ENCODE measurements around the gene INSC. TPM values are rescaled to one million over a fixed set of nuclear protein-coding genes. Genes with fewer than 3 reads are reported as not detected.

INSC gene
- total and polyA plus RNA-seq, 2 of the 8 experiments (the other 6 are each of a cell fraction or from before 2014, with no cell fraction given), result 0.58 to 0.59 TPM

- H3K27me3 ChIP-seq (replicated peaks in 1 of 4; ENCODE audit: control insufficient read depth in 3 of 4, extremely low read depth in 1 of 4, insufficient read depth in 3 of 4, low read length in 3 of 4), result no peaks in the 10 kb centered on the region
- H3K79me1 ChIP-seq (ENCODE audit: low read depth, low read length), result no peaks in the 10 kb centered on the region
- H3K56ac ChIP-seq (replicated peaks; ENCODE audit: insufficient read length, low read depth, low read length), result no peak overlapping the region
- H2AFZ ChIP-seq (ENCODE audit: low read length), result no peak overlapping the region
- H2BK15ac ChIP-seq (ENCODE audit: low read length), result no peak overlapping the region
- H2BK120ac ChIP-seq (replicated peaks; ENCODE audit: low read depth, low read length), result no peak overlapping the region
- no peak overlapping the region for H4K5ac ChIP-seq (ENCODE audit: insufficient read length, low read depth, low read length)
- H2BK5ac ChIP-seq (ENCODE audit: low read depth, low read length), result no peak overlapping the region
- FAIRE-seq (no peak), DNase-seq (ENCODE audit: low read depth in 1 of 2, low spot score in 2 of 2) (no peak)
- no peaks in the 10 kb centered on the region for H3K4me1 ChIP-seq (replicated peaks in 1 of 4; ENCODE audit: control insufficient read depth in 3 of 4, insufficient read depth in 4 of 4, low read length in 3 of 4)
- no peak overlapping the region for H4K8ac ChIP-seq (ENCODE audit: extremely low read depth, insufficient read depth, low read length)
- no peak overlapping the region for H3K4me2 ChIP-seq (ENCODE audit: insufficient read depth in 1 of 2, low read depth in 2 of 2, low read length in 2 of 2)
- no peaks in the 10 kb centered on the region for H3K36me3 ChIP-seq (ENCODE audit: control insufficient read depth in 2 of 4, insufficient read depth in 4 of 4, low read length in 3 of 4)
- no peak overlapping the region for H4K91ac ChIP-seq (replicated peaks; ENCODE audit: insufficient read length, low read length)
- no peak overlapping the region for H3K4ac ChIP-seq (replicated peaks; ENCODE audit: insufficient read length, low read depth, low read length)
- no peak overlapping the region for H3K27ac ChIP-seq (ENCODE audit: low read depth, low read length)
- no peak overlapping the region for H3K23ac ChIP-seq (ENCODE audit: insufficient read length)
- no peak overlapping the region for H2AK5ac ChIP-seq (ENCODE audit: low read depth, low read length)
- H3K14ac ChIP-seq (ENCODE audit: insufficient read length), result no peak overlapping the region
- no peak for TF ChIP-seq RXRA (IDR thresholded peaks at IDR 0.05; ENCODE audit: insufficient read depth, low read depth, low read length)
- TF ChIP-seq NRF1 (IDR thresholded peaks at IDR 0.05; ENCODE audit: low read depth, low read length), result no peak
- TF ChIP-seq TEAD4 (IDR thresholded peaks at IDR 0.05; ENCODE audit: low read depth, low read length), result no peak
- no peak for TF ChIP-seq HDAC2 (IDR thresholded peaks at IDR 0.05; ENCODE audit: borderline replicate concordance in 1 of 2, low read depth in 2 of 2, low read length in 2 of 2)
- no peak for TF ChIP-seq FOSL1 (IDR thresholded peaks at IDR 0.05; ENCODE audit: insufficient read depth, low read depth, low read length)
- TF ChIP-seq CBX5 (IDR thresholded peaks at IDR 0.05; ENCODE audit: low read depth, low read length), result no peak
- no peak for TF ChIP-seq SP2 (IDR thresholded peaks at IDR 0.05; ENCODE audit: low read length)
- no peak for TF ChIP-seq NANOG (IDR thresholded peaks at IDR 0.05; ENCODE audit: insufficient read depth, low read depth, low read length, poor library complexity, severe bottlenecking)
- no peak for TF ChIP-seq SP4 (IDR thresholded peaks at IDR 0.05; ENCODE audit: low read length)
- no peak for TF ChIP-seq KDM4A (IDR thresholded peaks at IDR 0.05; ENCODE audit: low read depth, low read length, severe bottlenecking)
- WGBS, 2 experiments (ENCODE audit: extremely low coverage in 1 of 2, insufficient coverage in 1 of 2, insufficient read length in 1 of 2, insufficient replicate concordance in 2 of 2, low coverage in 1 of 2, low lambda C conversion rate in 2 of 2, missing lambda C conversion rate in 1 of 2), result 93% methylated on average over 3 of the region's 3 CpGs; no CpG with 5 or more reads in 1 of the 2 experiments
- H2BK20ac ChIP-seq (ENCODE audit: low read length), result no peak overlapping the region
- no peaks in the 10 kb centered on the region for H3K23me2 ChIP-seq (ENCODE audit: low read depth, low read length)
- H3K79me2 ChIP-seq (ENCODE audit: control insufficient read depth in 1 of 2, insufficient read depth in 2 of 2, low read length in 2 of 2), result no peaks in the 10 kb centered on the region
- H3K4me3 ChIP-seq (ENCODE audit: extremely low read depth in 1 of 4, insufficient read depth in 2 of 4, low read depth in 3 of 4, low read length in 4 of 4), result no peak overlapping the region
- no peaks in the 10 kb centered on the region for H3K9me3 ChIP-seq (ENCODE audit: insufficient read depth in 2 of 2, low read depth in 1 of 2, low read length in 1 of 2)
- ChIA-PET CTCF (ENCODE audit: partially characterized antibody) (interaction anchor here (0.7 to 7.8 kb wide), 7 partner anchors 14 to 84 kb away, joined by 3 to 107 read pairs (median 5); partner anchors contain the start of gene CALCB), POLR2A (ENCODE audit: partially characterized antibody) (no interaction called here)
- no peaks in the 10 kb centered on the region for H4K20me1 ChIP-seq (replicated peaks in 1 of 2; ENCODE audit: control insufficient read depth in 1 of 2, insufficient read depth in 2 of 2, low read length in 2 of 2)
- no peak overlapping the region for H3K9ac ChIP-seq (replicated peaks in 1 of 4; ENCODE audit: extremely low read depth in 1 of 4, low read depth in 3 of 4, low read length in 3 of 4)
- H3K18ac ChIP-seq (ENCODE audit: extremely low read depth, low read length), result no peak overlapping the region
- no peak overlapping the region for H2BK12ac ChIP-seq (ENCODE audit: low read depth, low read length)
Measured at GRCh38 chr11:15157181-15157580, 42.5 kb downstream of the INSC start.
